ENCODE results near the gene SOBP.

GRCh38 chr6:107531868-107532267 lies 42.0 kb downstream of the SOBP start:
- no peak for TF ChIP-seq CTCF (IDR thresholded peaks at IDR 0.05)
- TF ChIP-seq EZH2 (IDR thresholded peaks at IDR 0.05; ENCODE audit: borderline replicate concordance, insufficient read depth, low read depth, low read length, poor library complexity, severe bottlenecking): no peak
